Gastroesophageal sphincter (tissue), 3 donors: ENCODE results near the gene RSKR.

ENCODE experiments used
- EP300 ChIP-seq: sonication (generic); formaldehyde crosslinking; IDR thresholded peaks from one replicate; pipeline ENCODE4 v1.6.1; 2017; ENCODE audit warnings: antibody characterized with exemption, mild to moderate bottlenecking
- POLR2A ChIP-seq, 2 donors: fragments of 450-650 bp; IDR thresholded peaks; one replicate each; pipeline ENCODE4 v1.6.1; 2017; ENCODE audit warnings: antibody characterized with exemption in 2 of 2, mild to moderate bottlenecking in 2 of 2, moderate library complexity in 1 of 2
- TF ChIP-seq, protein P1 (sequence below), 4 experiments: fragments of 200-600 bp in 2 of 4; fragments of 450-650 bp in 2 of 4; sonication (generic) in 1 of 4; IDR thresholded peaks; one replicate each; pipeline ENCODE4 v1.5.1; 2017 to 2019; ENCODE audit warnings: antibody characterized with exemption in 4 of 4, mild to moderate bottlenecking in 2 of 4, moderate library complexity in 2 of 4

DNA sequence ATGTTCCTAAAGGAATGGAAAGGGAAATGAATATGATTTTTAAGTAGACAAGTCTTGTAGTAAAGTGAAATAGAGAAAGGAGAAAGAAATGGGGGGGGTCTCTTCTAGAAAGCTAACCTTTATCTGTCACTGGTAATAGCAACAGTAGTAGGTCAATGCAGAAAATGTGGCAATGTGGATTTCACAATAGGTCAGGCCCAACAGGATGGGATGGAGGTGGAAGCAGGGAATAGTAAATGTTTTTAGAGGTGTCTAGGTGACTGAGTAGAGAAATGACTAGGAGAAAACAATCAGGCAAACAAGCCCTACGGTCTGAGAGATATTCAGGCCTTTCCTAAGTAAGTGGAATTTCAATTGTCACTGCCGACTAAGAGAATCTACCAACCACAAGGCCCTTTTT is 6.0 kb upstream of the RSKR start:
- TF ChIP-seq, protein P1, sequence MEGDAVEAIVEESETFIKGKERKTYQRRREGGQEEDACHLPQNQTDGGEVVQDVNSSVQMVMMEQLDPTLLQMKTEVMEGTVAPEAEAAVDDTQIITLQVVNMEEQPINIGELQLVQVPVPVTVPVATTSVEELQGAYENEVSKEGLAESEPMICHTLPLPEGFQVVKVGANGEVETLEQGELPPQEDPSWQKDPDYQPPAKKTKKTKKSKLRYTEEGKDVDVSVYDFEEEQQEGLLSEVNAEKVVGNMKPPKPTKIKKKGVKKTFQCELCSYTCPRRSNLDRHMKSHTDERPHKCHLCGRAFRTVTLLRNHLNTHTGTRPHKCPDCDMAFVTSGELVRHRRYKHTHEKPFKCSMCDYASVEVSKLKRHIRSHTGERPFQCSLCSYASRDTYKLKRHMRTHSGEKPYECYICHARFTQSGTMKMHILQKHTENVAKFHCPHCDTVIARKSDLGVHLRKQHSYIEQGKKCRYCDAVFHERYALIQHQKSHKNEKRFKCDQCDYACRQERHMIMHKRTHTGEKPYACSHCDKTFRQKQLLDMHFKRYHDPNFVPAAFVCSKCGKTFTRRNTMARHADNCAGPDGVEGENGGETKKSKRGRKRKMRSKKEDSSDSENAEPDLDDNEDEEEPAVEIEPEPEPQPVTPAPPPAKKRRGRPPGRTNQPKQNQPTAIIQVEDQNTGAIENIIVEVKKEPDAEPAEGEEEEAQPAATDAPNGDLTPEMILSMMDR (IDR thresholded peaks at IDR 0.05) = no peak
- no peak for TF ChIP-seq EP300
- TF ChIP-seq POLR2A (IDR thresholded peaks at IDR 0.05) = no peak
